Activated T-cell treated with anti-CD3 and anti-CD28 coated beads for 1 hour (primary cell): ENCODE results near the gene NDUFA5.

Experiments used
- DNase-seq: peaks from one replicate; pipeline ENCODE4 v3.0.0-alpha.2; 2020; ENCODE audit warnings: low read depth

The NDUFA5 gene

GRCh38 chr7:123557398-123558288 lies at the start of gene NDUFA5:
TSS of gene NDUFA5 (minus strand) at chr7:123557818. CDS start at chr7:123557795, 23 bp downstream.
- DNase-seq: peak; percentile 94

GRCh38 chr7:123604739-123605138 lies 47.1 kb upstream of the NDUFA5 start:
- no peak for DNase-seq

- DNase-seq: no peak
These were observed 45.0 kb upstream of the NDUFA5 start for GRCh38 chr7:123602648-123603047.

- no peak for DNase-seq
These were observed 43.9 kb upstream of the NDUFA5 start, which contains the start of gene ASB15 for GRCh38 chr7:123601530-123601929. TSS of gene ASB15 (plus strand) at chr7:123601821. CDS start at chr7:123614503, 12,682 bp downstream.

GRCh38 chr7:123600876-123601275 lies 43.3 kb upstream of the NDUFA5 start:
- no peak for DNase-seq

- DNase-seq: no peak
These were observed 42.1 kb upstream of the NDUFA5 start for GRCh38 chr7:123599766-123600165.

- no peak for DNase-seq
These were observed 41.0 kb upstream of the NDUFA5 start for GRCh38 chr7:123598657-123599056.

- no peak for DNase-seq
These were observed 37.2 kb upstream of the NDUFA5 start for GRCh38 chr7:123594813-123595241.

- DNase-seq: no peak
These were observed 30.8 kb upstream of the NDUFA5 start for GRCh38 chr7:123588376-123588775.

GRCh38 chr7:123583821-123584220 lies 26.2 kb upstream of the NDUFA5 start:
- no peak for DNase-seq

- no peak for DNase-seq
These were observed 23.5 kb upstream of the NDUFA5 start for GRCh38 chr7:123581162-123581459.

GRCh38 chr7:123580406-123581161 lies 23.0 kb upstream of the NDUFA5 start:
- no peak for DNase-seq

GRCh38 chr7:123579416-123579815 lies 21.8 kb upstream of the NDUFA5 start:
- DNase-seq: no peak

GRCh38 chr7:123573896-123574467 lies 16.4 kb upstream of the NDUFA5 start:
- no peak for DNase-seq

- no peak for DNase-seq
These were observed 15.7 kb upstream of the NDUFA5 start for GRCh38 chr7:123573341-123573740.

GRCh38 chr7:123571684-123572083 lies 14.1 kb upstream of the NDUFA5 start:
- DNase-seq: no peak

GRCh38 chr7:123571187-123571586 lies 13.6 kb upstream of the NDUFA5 start:
- no peak for DNase-seq

- no peak for DNase-seq
These were observed 13.0 kb upstream of the NDUFA5 start for GRCh38 chr7:123570390-123571182.

GRCh38 chr7:123569352-123570010 lies 11.9 kb upstream of the NDUFA5 start:
- no peak for DNase-seq

GRCh38 chr7:123562121-123562520 lies 4.5 kb upstream of the NDUFA5 start:
- no peak for DNase-seq

GRCh38 chr7:123558289-123558874 lies 764 bp upstream of the NDUFA5 start:
- no peak for DNase-seq
